Activated T-cell treated with anti-CD3 and anti-CD28 coated beads, Interleukin-2, amount 50 U/mL, for 72 hours (primary cell): ENCODE measurements around the gene CYP4F2. TPM values are rescaled to one million over a fixed set of nuclear protein-coding genes. Genes with fewer than 3 reads are reported as not detected.
"Not testable (repeated sequence)": the region's sequence is repeated elsewhere in the genome, so short reads cannot be mapped to it uniquely, and the experiment has no call there.

Experiments used
- ATAC-seq, 2 donors: fragments of 150-1000 bp; cut with Tn5 transposase; replicated peaks in 1 of 2; 2 replicates each; pipeline ENCODE4 v1.10.0; 2021; ENCODE audit warnings: moderate library complexity in 2 of 2, mild to moderate bottlenecking in 1 of 2
- DNase-seq, 2 donors: peaks; one replicate each; pipeline ENCODE4 v3.0.0; 2021 to 2022; ENCODE audit warnings: mixed read lengths in 1 of 2
- H3K27ac Mint-ChIP-seq: one replicate; pipeline ENCODE4 v1.8.0; 2022; ENCODE audit warnings: mild to moderate bottlenecking, moderate library complexity, mixed read lengths
- H3K27me3 Mint-ChIP-seq: one replicate; pipeline ENCODE4 v1.8.0; 2022; ENCODE audit warnings: low read depth, mixed read lengths
- H3K36me3 Mint-ChIP-seq, 2 donors: one replicate each; pipeline ENCODE4 v1.8.0; 2022; ENCODE audit warnings: mixed read lengths in 2 of 2, mild to moderate bottlenecking in 1 of 2; ENCODE audit not compliant: insufficient read depth in 2 of 2
- H3K4me1 Mint-ChIP-seq: one replicate; pipeline ENCODE4 v1.8.0; 2022; ENCODE audit warnings: low read depth, mixed read lengths
- H3K4me3 Mint-ChIP-seq, 2 donors: one replicate each; pipeline ENCODE4 v1.8.0; 2022; ENCODE audit warnings: mild to moderate bottlenecking in 2 of 2, mixed read lengths in 2 of 2, moderate library complexity in 2 of 2
- H3K9me3 Mint-ChIP-seq, 2 donors: one replicate each; pipeline ENCODE4 v1.8.0; 2022; ENCODE audit warnings: mixed read lengths in 2 of 2
- total RNA-seq, 2 donors: library from RNA; stranded (reverse); gene quantifications; one replicate each; pipeline ENCODE4 v1.2.3, GENCODE V29; 2022

Gene CYP4F2
- total RNA-seq, 2 donors from 2014 or later, result 0.19 TPM; not detected in 1

GRCh38 chr19:15895876-15896430, 1.9 kb downstream of the CYP4F2 start:
- no peaks in the 10 kb centered on the region for H3K36me3 Mint-ChIP-seq
- no peak overlapping the region for H3K27ac Mint-ChIP-seq
- peaks cover 28% of the 10 kb centered on the region for H3K27me3 Mint-ChIP-seq

GRCh38 chr19:15894359-15894758, 3.5 kb downstream of the CYP4F2 start:
- Mint-ChIP-seq H3K27me3 (peaks cover 19% of the 10 kb centered on the region), H3K27ac (no peak overlapping the region), H3K4me3 (no peak overlapping the region), H3K4me1 (no peaks in the 10 kb centered on the region), H3K36me3 (no peaks in the 10 kb centered on the region), H3K9me3 (no peaks in the 10 kb centered on the region)
- DNase-seq (no peak), ATAC-seq (no peak)

More at GRCh38 chr19:15895876-15896430, 1.9 kb downstream of the CYP4F2 start:
- H3K4me3 Mint-ChIP-seq, result no peak overlapping the region
- ATAC-seq, result no peak
- H3K4me1 Mint-ChIP-seq, result peaks cover 10% of the 10 kb centered on the region
- H3K9me3 Mint-ChIP-seq, result no peaks in the 10 kb centered on the region
- no peak for DNase-seq

GRCh38 chr19:15893477-15893876, 4.4 kb downstream of the CYP4F2 start:
- no peaks in the 10 kb centered on the region for H3K36me3 Mint-ChIP-seq
- DNase-seq (no peak), ATAC-seq (no peak)
- peaks cover 19% of the 10 kb centered on the region for H3K27me3 Mint-ChIP-seq
- H3K4me3 Mint-ChIP-seq, result no peak overlapping the region
- no peak overlapping the region for H3K27ac Mint-ChIP-seq
- H3K9me3 Mint-ChIP-seq, result no peaks in the 10 kb centered on the region
- no peaks in the 10 kb centered on the region for H3K4me1 Mint-ChIP-seq

- DNase-seq (no peak), ATAC-seq (no peak)
- no peaks in the 10 kb centered on the region for H3K9me3 Mint-ChIP-seq
- peaks cover 14% of the 10 kb centered on the region for H3K27me3 Mint-ChIP-seq
- no peak overlapping the region for H3K4me3 Mint-ChIP-seq
- no peaks in the 10 kb centered on the region for H3K4me1 Mint-ChIP-seq
- H3K27ac Mint-ChIP-seq, result no peak overlapping the region
- H3K36me3 Mint-ChIP-seq, result no peaks in the 10 kb centered on the region
These were observed 5.9 kb downstream of the CYP4F2 start for GRCh38 chr19:15892012-15892411.

GRCh38 chr19:15891434-15891833, 6.4 kb downstream of the CYP4F2 start:
- Mint-ChIP-seq H3K9me3 (no peaks in the 10 kb centered on the region), H3K27ac (no peak overlapping the region), H3K36me3 (no peaks in the 10 kb centered on the region), H3K4me3 (no peak overlapping the region), H3K4me1 (no peaks in the 10 kb centered on the region), H3K27me3 (peaks cover 10% of the 10 kb centered on the region)
- ATAC-seq (no peak), DNase-seq (no peak)

GRCh38 chr19:15889339-15889738, 8.5 kb downstream of the CYP4F2 start:
- DNase-seq, ATAC-seq, H3K27ac Mint-ChIP-seq, H3K27me3 Mint-ChIP-seq, H3K4me3 Mint-ChIP-seq, H3K4me1 Mint-ChIP-seq, H3K9me3 Mint-ChIP-seq, H3K36me3 Mint-ChIP-seq: not testable (repeated sequence)

- Mint-ChIP-seq H3K4me3 (no peak overlapping the region), H3K9me3 (no peaks in the 10 kb centered on the region), H3K27ac (no peak overlapping the region), H3K4me1 (no peaks in the 10 kb centered on the region), H3K27me3 (no peaks in the 10 kb centered on the region), H3K36me3 (no peaks in the 10 kb centered on the region)
- DNase-seq, result no peak
- ATAC-seq, result no peak
These were observed 12.0 kb downstream of the CYP4F2 start for GRCh38 chr19:15885919-15886318.

- Mint-ChIP-seq H3K36me3 (no peaks in the 10 kb centered on the region), H3K9me3 (no peaks in the 10 kb centered on the region), H3K4me1 (no peaks in the 10 kb centered on the region), H3K4me3 (no peak overlapping the region), H3K27me3 (no peaks in the 10 kb centered on the region), H3K27ac (no peak overlapping the region)
- no peak for ATAC-seq
- no peak for DNase-seq
These were observed 12.7 kb downstream of the CYP4F2 start for GRCh38 chr19:15885167-15885566.

GRCh38 chr19:15883329-15883728, 14.5 kb downstream of the CYP4F2 start:
- not testable (repeated sequence) for H3K4me1 Mint-ChIP-seq, ATAC-seq, H3K36me3 Mint-ChIP-seq, DNase-seq, H3K27me3 Mint-ChIP-seq, H3K9me3 Mint-ChIP-seq, H3K4me3 Mint-ChIP-seq, H3K27ac Mint-ChIP-seq

GRCh38 chr19:15874821-15875474, 22.9 kb downstream of the CYP4F2 start:
- ATAC-seq (no peak), DNase-seq (no peak)
- H3K27me3 Mint-ChIP-seq, result peaks cover 24% of the 10 kb centered on the region
- no peaks in the 10 kb centered on the region for H3K4me1 Mint-ChIP-seq
- H3K27ac Mint-ChIP-seq, result no peak overlapping the region
- no peak overlapping the region for H3K4me3 Mint-ChIP-seq
- H3K9me3 Mint-ChIP-seq, result peaks cover 0 to 1% of the 10 kb centered on the region in 2 donors
- peaks cover 0 to 1% of the 10 kb centered on the region in 2 donors for H3K36me3 Mint-ChIP-seq

GRCh38 chr19:15873771-15874170, 24.1 kb downstream of the CYP4F2 start:
- not testable (repeated sequence) for DNase-seq, H3K27ac Mint-ChIP-seq, H3K36me3 Mint-ChIP-seq, ATAC-seq, H3K4me3 Mint-ChIP-seq, H3K4me1 Mint-ChIP-seq, H3K9me3 Mint-ChIP-seq
- H3K27me3 Mint-ChIP-seq, result peaks cover 24% of the 10 kb centered on the region

- Mint-ChIP-seq H3K4me3 (peak overlapping the region; percentile 32 to 58), H3K4me1 (peaks cover 6% of the 10 kb centered on the region), H3K9me3 (peaks cover 0 to 1% of the 10 kb centered on the region in 2 donors), H3K27me3 (peaks cover 24% of the 10 kb centered on the region), H3K27ac (no peak overlapping the region), H3K36me3 (peaks cover 0 to 1% of the 10 kb centered on the region in 2 donors)
- DNase-seq (peak; percentile 6 to 24), ATAC-seq (peak; percentile 47 to 51)
These were observed 26.3 kb downstream of the CYP4F2 start for GRCh38 chr19:15871570-15871969.

- H3K4me3 Mint-ChIP-seq, result no peak overlapping the region
- ATAC-seq (no peak), DNase-seq (no peak)
- H3K9me3 Mint-ChIP-seq, result peaks cover 0 to 1% of the 10 kb centered on the region in 2 donors
- peaks cover 6% of the 10 kb centered on the region for H3K4me1 Mint-ChIP-seq
- H3K27ac Mint-ChIP-seq, result no peak overlapping the region
- H3K27me3 Mint-ChIP-seq, result peaks cover 12% of the 10 kb centered on the region
- peaks cover 0 to 1% of the 10 kb centered on the region in 2 donors for H3K36me3 Mint-ChIP-seq
These were observed 28.0 kb downstream of the CYP4F2 start for GRCh38 chr19:15869873-15870272.

- Mint-ChIP-seq H3K36me3 (peaks cover 0 to 1% of the 10 kb centered on the region in 2 donors), H3K4me3 (no peak overlapping the region), H3K9me3 (peaks cover 0 to 1% of the 10 kb centered on the region in 2 donors), H3K4me1 (peaks cover 6% of the 10 kb centered on the region), H3K27me3 (peaks cover 5% of the 10 kb centered on the region), H3K27ac (no peak overlapping the region)
- DNase-seq, result peak; percentile 8 to 16
- ATAC-seq, result peak in 1 of 2 donors; percentile 53
These were observed 28.7 kb downstream of the CYP4F2 start for GRCh38 chr19:15869109-15869555.
